Osteoblast (primary cell): Measurements from ENCODE around the gene KLRB1. TPM values are rescaled to one million over a fixed set of nuclear protein-coding genes. Genes with fewer than 3 reads are reported as not detected.
"Not testable (repeated sequence)": the region's sequence is repeated elsewhere in the genome, so short reads cannot be mapped to it uniquely, and the experiment has no call there.

ENCODE experiments used
- DNase-seq: peaks from one replicate; pipeline ENCODE4 v3.0.0; 2011; ENCODE audit warnings: low spot score, mixed read lengths; ENCODE audit not compliant: insufficient read length; ENCODE audit errors: missing footprints
- H2AFZ ChIP-seq: 2 replicates; pipeline ENCODE4 v1.6.0; 2011; ENCODE audit warnings: mild to moderate bottlenecking, low read length
- H3K27ac ChIP-seq: 2 replicates; pipeline ENCODE4 v1.5.1; 2011; ENCODE audit warnings: mild to moderate bottlenecking, low read depth, low read length, moderate library complexity
- H3K27me3 ChIP-seq: 2 replicates; pipeline ENCODE4 v1.6.0; 2012; ENCODE audit warnings: mild to moderate bottlenecking, control low read depth, inconsistent platforms, low read length, moderate library complexity; ENCODE audit not compliant: insufficient read depth
- H3K36me3 ChIP-seq: 2 replicates; pipeline ENCODE4 v1.5.1; 2011; ENCODE audit warnings: mild to moderate bottlenecking, low read length, control low read depth, moderate library complexity; ENCODE audit not compliant: insufficient read depth
- H3K4me1 ChIP-seq: 2 replicates; pipeline ENCODE4 v1.5.1; 2011; ENCODE audit warnings: mild to moderate bottlenecking, low read length, control low read depth, moderate library complexity; ENCODE audit not compliant: insufficient read depth
- H3K4me2 ChIP-seq: 2 replicates; pipeline ENCODE4 v1.6.0; 2011; ENCODE audit warnings: mild to moderate bottlenecking, low read length; ENCODE audit not compliant: insufficient read depth
- H3K4me3 ChIP-seq: fragments of 200-600 bp; sonication (generic); 3 replicates; pipeline ENCODE4 v1.5.1; 2012; ENCODE audit warnings: mild to moderate bottlenecking, low read length, inconsistent platforms; ENCODE audit not compliant: insufficient read depth
- H3K79me2 ChIP-seq: 2 replicates; pipeline ENCODE4 v1.6.0; 2012; ENCODE audit warnings: mild to moderate bottlenecking, low read length, control low read depth, inconsistent platforms; ENCODE audit not compliant: insufficient read depth
- H3K9me3 ChIP-seq: 2 replicates; pipeline ENCODE4 v1.5.1; 2011; ENCODE audit warnings: low read depth, low read length, control low read depth
- H4K20me1 ChIP-seq: 2 replicates; pipeline ENCODE4 v1.6.0; 2012; ENCODE audit warnings: mild to moderate bottlenecking, low read length, control low read depth; ENCODE audit not compliant: insufficient read depth
- total RNA-seq: library from RNA; depleted of rRNA; stranded (reverse); fragments of >200 nt; gene quantifications from 2 replicates; pipeline ENCODE4 v1.2.3, GENCODE V29; 2012
- TF ChIP-seq, protein P1 (sequence below): IDR thresholded peaks from 2 replicates; pipeline ENCODE4 v1.5.1; 2011; ENCODE audit warnings: mild to moderate bottlenecking, low read depth, low read length, moderate library complexity; ENCODE audit errors: extremely low read depth

Gene KLRB1
- total RNA-seq, 1 donor: not detected

DNA sequence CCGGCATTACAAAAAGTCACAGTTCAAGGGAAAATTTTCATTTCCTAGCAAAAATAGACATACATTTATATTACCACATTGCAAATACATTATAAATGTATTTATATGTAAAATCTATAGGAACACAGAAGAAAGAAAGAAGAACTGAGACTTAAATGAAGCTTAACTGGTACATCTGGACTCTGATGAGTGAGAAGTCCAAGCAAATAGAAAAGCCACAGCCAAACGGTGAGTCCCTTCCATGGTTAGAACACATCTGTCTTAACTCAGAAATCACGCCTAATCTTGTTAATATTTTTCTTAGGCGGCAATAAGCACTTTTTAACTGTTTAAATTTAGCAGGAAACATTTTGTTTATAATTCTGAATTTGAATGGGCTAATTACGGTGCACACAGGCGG is 9.4 kb upstream of the KLRB1 start:
- Histone ChIP-seq H3K27me3 (no peaks in the 10 kb centered on the region), H3K27ac (no peak overlapping the region), H3K36me3 (no peaks in the 10 kb centered on the region), H3K4me1 (no peaks in the 10 kb centered on the region), H3K4me3 (no peak overlapping the region), H3K79me2 (no peaks in the 10 kb centered on the region), H3K9me3 (no peaks in the 10 kb centered on the region), H3K4me2 (no peak overlapping the region), H2AFZ (no peak overlapping the region), H4K20me1 (no peaks in the 10 kb centered on the region)
- DNase-seq: no peak
- TF ChIP-seq, protein P1, sequence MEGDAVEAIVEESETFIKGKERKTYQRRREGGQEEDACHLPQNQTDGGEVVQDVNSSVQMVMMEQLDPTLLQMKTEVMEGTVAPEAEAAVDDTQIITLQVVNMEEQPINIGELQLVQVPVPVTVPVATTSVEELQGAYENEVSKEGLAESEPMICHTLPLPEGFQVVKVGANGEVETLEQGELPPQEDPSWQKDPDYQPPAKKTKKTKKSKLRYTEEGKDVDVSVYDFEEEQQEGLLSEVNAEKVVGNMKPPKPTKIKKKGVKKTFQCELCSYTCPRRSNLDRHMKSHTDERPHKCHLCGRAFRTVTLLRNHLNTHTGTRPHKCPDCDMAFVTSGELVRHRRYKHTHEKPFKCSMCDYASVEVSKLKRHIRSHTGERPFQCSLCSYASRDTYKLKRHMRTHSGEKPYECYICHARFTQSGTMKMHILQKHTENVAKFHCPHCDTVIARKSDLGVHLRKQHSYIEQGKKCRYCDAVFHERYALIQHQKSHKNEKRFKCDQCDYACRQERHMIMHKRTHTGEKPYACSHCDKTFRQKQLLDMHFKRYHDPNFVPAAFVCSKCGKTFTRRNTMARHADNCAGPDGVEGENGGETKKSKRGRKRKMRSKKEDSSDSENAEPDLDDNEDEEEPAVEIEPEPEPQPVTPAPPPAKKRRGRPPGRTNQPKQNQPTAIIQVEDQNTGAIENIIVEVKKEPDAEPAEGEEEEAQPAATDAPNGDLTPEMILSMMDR: no peak

- Histone ChIP-seq H4K20me1 (no peaks in the 10 kb centered on the region), H3K27ac (no peak overlapping the region), H3K36me3 (no peaks in the 10 kb centered on the region), H3K4me3 (no peak overlapping the region), H3K9me3 (no peaks in the 10 kb centered on the region), H3K79me2 (no peaks in the 10 kb centered on the region), H3K4me1 (no peaks in the 10 kb centered on the region), H3K4me2 (no peak overlapping the region), H2AFZ (no peak overlapping the region), H3K27me3 (no peaks in the 10 kb centered on the region)
- no peak for DNase-seq
- TF ChIP-seq, protein P1: no peak
Measured at GRCh38 chr12:9615420-9616136, 7.9 kb upstream of the KLRB1 start.

DNA sequence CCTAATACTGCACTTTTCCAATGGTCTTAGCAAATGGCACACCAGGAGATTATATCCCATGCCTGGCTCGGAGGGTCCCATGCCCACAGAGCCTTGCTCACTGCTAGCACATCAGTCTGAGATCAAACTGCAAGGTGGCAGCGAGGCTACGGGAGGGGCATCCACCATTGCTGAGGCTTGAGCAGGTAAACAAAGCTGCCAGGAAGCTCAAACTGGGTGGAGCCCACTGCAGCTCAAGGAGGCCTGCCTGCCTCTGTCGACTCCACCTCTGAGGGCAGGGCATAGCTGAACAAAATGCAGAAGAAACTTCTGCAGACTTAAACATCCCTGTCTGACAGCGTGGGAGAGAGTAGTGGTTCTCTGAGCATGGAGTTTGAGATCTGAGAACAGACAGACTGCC is 2.9 kb upstream of the KLRB1 start:
- not testable (repeated sequence) for H3K9me3 ChIP-seq, H3K4me3 ChIP-seq, H3K4me2 ChIP-seq, DNase-seq, H4K20me1 ChIP-seq, H2AFZ ChIP-seq, H3K27me3 ChIP-seq, H3K36me3 ChIP-seq, H3K4me1 ChIP-seq, H3K27ac ChIP-seq, H3K79me2 ChIP-seq

DNA sequence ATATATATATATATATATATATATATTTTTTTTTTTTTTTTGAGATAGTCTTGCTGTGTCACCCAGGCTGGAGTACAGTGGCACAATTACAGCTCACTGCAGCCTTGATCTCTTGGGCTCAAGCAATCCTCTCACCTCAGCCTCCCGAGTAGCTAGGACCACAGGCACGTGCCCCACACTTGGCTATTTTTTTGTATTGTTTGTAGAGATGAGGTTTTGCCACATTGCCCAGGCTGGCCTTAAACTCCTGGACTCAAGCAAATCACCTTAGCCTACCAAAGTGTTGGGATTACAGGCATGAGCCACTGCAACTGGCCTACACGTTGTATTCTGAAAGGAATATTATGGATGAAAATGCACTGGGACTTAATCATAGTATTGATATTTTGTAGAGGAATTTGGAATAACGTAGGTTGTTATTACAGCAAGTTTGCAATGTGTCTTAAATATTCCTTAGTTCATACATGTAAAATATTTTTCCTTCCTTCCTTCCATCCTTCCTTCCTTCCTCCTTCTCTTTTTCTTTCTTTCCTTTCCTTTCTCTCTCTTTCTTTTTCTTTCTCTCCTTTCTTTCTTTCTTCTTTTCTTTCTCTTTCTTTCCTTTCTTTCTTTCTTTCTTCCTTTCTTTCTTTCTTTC is 862 bp downstream of the KLRB1 start:
- no peaks in the 10 kb centered on the region for H3K9me3 ChIP-seq
- H4K20me1 ChIP-seq: no peaks in the 10 kb centered on the region
- no peaks in the 10 kb centered on the region for H3K36me3 ChIP-seq
- no peak for DNase-seq
- no peaks in the 10 kb centered on the region for H3K4me1 ChIP-seq
- H3K27ac ChIP-seq: no peak overlapping the region
- H3K4me2 ChIP-seq: no peak overlapping the region
- H3K4me3 ChIP-seq: no peak overlapping the region
- no peaks in the 10 kb centered on the region for H3K27me3 ChIP-seq
- no peak overlapping the region for H2AFZ ChIP-seq
- H3K79me2 ChIP-seq: no peaks in the 10 kb centered on the region
- TF ChIP-seq, protein P1: no peak
